GM11168 (cell line): Measurements from ENCODE around the gene BICC1.

Experiments used
- in situ Hi-C: fragments of 300-500 bp; cut with MboI; formaldehyde crosslinking; loops from one replicate; pipeline ENCODE4 v1.12.0; 2022; ENCODE audit warnings: low sequenced_read_pairs; ENCODE audit not compliant: unreplicated experiment

The BICC1 gene

DNA sequence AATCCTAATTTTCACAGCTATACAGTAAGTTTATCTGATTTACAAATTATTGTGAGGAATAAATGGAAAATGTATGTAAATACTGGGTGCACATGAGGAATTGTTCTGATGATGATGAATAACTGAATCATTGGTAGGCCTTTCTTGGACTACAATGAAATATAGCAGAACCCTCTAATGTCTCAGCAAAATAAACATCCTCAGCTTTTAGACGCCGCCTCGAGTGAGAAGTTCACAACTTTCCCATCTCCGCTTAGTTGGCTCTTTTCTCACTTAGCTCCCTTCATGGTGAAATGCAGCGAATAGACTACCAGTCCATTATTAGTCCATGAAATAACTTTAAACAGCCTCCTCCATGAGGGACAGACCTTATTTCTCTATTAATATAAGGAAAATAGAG is 182.3 kb downstream of the BICC1 start:
- in situ Hi-C loops: no loop called here

DNA sequence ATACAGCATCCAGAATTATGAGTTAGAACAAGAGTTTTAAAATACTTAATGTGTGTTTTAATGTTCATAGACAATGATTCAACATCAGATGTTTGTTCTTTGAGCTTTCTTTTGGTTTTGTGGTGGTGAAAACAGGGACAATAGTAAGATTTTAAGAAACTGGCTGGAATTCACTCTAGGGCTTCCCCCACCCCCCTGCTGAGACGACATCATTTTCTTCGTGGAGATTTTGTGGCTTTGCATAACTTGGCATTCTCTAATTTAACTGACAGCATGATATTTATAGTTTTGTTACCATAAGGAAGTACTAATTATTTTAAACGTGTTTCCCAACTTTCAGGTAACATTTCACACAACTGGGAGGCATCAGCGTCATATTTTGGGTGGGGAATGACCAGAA is 184.1 kb downstream of the BICC1 start:
- in situ Hi-C loops: no loop called here

- in situ Hi-C loops: no loop called here
Observed at GRCh38 chr10:58697691-58698090, 185.0 kb downstream of the BICC1 start.

DNA sequence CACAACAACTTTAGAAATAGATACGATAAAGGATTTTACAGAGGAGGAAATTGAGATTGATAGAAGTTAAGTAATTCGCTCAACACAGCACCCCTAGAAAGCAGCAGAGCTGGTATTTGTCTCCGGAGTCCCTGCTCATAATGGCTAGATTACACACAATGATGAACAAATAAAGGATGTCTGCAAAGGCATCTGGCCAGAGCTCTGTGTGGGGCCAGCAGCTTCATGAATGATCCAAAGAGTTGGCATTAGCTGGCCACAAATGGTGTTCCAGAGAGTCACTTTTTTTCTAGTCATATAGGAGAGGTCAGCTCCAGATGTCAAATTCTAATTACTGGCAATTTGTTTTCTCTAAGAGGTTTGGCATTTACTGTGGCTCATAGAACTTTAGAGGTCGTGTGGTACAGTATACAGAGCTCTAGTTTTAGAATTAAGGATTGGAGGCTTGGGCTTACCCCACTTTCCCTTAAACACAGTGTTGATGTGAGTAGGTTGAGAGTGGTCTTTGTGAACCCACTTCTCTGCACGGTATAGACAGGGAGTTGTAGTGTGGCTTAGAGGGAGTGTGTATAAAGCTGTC is 186.2 kb downstream of the BICC1 start:
- in situ Hi-C loops: no loop called here

DNA sequence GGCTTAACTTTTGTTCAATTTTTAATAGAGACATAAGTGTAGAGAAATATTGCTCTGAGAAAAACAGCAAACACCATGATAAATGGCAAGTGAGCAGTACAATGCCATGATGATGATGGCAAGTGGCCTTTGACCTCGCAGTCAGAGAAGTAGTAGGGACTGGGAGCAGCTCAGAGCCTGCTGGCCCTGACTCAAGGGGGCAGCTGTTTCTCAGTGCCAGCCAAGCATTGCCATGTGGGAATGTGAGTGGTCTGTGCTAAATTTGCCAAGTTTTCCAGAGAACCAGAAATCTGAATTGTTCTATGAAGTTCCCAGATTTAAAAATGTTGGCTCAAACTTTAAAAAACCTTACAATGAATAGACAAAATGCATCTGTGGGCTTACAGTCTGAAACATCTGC is 187.9 kb downstream of the BICC1 start:
- in situ Hi-C loops: no loop called here

- in situ Hi-C loops: no loop called here
Observed at GRCh38 chr10:58701405-58702135, 188.9 kb downstream of the BICC1 start.

DNA sequence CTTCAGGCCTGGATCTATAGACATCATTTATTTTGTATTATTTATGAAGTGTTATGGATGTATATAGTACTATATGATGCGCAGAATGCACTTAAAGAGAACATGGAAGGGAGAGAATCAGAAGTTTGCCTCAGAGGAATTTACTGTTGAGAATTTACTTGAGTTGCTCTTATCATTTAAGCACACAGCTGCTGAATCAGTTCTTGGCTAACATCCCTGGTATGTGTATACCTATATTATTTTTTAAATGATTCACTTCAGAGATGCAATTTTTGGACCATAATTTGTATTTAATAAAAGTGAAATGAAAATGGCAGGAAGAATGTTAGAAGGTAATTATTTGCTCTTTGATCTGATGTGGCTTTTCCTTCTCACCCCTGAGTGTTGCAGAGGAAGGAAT is 191.6 kb downstream of the BICC1 start:
- in situ Hi-C loops: no loop called here

- in situ Hi-C loops: no loop called here
Observed at GRCh38 chr10:58704671-58705141, 192.0 kb downstream of the BICC1 start.

GRCh38 chr10:58706836-58707235 is 194.2 kb downstream of the BICC1 start:
- in situ Hi-C loops: no loop called here

DNA sequence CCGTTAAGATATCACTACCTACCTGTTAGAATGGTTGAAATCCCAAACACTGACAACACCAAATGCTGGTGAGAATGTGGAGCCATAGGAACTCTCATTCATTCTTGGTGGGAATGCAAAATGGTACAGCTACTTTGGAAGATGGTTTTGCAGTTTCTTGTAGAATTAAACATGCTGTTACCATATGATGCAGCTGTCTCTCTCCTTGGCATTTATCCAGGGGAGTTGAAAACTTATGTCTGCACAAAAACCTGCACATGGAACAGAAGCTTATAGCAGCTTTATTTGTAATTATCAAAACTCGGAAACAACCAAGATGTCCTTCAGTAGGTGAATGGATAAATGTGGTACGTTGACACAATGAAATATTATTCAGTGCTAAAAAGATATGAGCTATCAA is 199.5 kb downstream of the BICC1 start:
- in situ Hi-C loops: no loop called here

- in situ Hi-C loops: no loop called here
Observed at GRCh38 chr10:58712982-58713381, 200.3 kb downstream of the BICC1 start.

- in situ Hi-C loops: no loop called here
Observed at GRCh38 chr10:58714409-58714808, 201.7 kb downstream of the BICC1 start.

GRCh38 chr10:58715061-58715460 is 202.4 kb downstream of the BICC1 start:
- in situ Hi-C loops: no loop called here

DNA sequence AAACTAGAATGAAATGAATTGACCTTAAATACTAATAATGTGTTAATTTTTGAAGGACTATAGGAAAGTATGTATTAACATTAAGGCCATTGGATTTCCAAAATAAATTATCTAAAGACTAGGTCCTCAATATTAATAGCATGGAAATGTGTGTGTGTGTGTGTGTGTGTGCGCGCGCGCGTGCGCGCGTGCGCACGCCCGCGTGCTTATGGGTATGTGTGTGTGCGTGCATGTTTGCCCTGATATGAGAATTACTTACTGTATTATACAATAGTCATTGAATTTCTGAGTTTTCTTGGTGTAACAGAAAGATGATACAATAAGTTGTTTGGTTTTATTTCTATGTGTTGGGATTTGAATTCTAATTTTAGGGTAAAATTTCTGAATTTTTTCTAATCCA is 205.9 kb downstream of the BICC1 start:
- in situ Hi-C loops: no loop called here

DNA sequence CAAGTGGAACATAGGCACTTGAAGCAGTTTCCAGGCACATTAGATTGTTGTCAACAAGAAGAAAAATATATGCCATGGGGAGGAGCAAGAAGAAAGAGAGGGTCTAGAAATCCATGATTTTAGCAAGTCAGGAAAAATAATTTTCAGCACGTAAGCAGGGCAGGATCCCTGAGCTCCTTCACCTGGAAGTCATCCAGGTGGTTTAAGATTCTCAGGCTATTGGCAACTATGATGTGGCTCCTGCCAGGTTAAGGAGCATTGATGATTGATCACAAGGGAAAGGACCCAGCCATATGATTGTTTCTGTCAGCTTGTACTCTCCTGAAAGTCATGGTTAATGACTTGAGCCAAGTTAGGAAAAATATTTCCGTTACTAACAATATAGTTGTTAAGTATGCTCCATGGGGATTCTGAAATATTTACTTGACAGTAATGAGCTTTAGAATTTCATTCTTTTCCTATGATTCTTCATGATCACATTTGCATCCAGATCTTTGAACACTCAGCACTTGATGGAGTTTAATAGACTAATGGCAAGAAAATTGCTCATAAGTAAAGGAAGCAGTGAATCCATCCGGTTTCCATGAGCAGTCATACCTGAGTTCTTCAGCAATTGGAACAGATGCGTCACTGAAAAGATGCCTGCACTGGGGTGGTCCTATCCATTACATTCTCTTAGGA is 209.1 kb downstream of the BICC1 start:
- in situ Hi-C loops: no loop called here

- in situ Hi-C loops: no loop called here
Observed at GRCh38 chr10:58723186-58723585, 210.5 kb downstream of the BICC1 start.

DNA sequence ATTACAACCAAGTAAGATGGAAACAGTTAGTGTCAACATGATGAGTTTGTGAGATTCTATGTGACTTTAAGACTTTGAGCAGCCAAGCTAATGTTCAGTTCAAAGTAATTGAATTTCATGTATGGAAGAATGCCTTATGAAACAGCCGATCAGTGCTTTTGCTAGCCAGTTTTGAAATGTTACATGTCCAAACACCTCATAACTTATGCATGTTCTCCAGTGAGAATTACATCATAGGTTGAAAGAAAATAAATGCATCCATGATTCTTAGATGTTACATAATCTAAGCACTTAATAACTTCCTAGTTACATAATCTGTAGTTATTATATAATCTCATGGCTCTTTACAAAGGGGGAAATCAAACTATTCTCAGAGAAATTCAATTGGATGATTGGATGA is 211.3 kb downstream of the BICC1 start:
- in situ Hi-C loops: no loop called here

DNA sequence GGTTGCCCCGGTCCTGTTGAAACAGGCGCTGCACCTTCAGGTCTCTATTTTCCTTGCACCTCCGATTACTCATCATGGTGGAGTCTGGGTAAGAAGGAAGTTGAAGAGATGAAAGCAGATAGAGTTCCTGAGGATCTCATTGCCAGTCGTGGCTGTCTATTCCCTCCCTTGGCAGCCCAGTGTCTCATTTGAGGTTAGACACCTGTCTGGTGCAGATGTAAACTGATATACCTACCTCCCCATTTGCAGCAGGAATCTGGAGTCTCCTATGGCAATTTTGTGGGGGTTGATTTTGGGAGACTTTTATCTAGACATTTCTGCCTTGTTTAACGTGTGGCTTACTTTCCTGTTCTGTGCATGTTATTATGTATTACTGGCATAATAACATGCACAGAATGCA is 212.1 kb downstream of the BICC1 start:
- in situ Hi-C loops: no loop called here

DNA sequence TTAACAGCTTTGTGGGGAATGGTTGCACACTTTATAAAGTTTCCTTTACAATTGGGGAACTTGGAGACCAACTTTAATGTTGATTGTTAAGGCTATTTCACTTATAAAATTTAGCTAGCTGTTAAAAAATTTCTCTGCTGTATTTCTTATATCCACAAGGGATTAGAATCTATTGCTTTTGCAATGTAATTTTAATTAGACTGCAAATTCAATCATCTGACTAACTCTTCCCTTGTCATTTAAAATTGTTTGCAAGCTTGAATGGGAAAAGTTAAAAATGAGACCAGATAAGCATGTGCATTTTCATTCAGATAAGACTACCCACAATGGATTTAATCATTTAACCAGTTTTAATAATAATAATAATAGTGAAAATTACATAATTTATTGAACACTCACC is 213.2 kb downstream of the BICC1 start:
- in situ Hi-C loops: no loop called here

GRCh38 chr10:58727633-58728032 is 215.0 kb downstream of the BICC1 start:
- in situ Hi-C loops: no loop called here

GRCh38 chr10:58731276-58731675 is 218.6 kb downstream of the BICC1 start:
- in situ Hi-C loops: no loop called here

DNA sequence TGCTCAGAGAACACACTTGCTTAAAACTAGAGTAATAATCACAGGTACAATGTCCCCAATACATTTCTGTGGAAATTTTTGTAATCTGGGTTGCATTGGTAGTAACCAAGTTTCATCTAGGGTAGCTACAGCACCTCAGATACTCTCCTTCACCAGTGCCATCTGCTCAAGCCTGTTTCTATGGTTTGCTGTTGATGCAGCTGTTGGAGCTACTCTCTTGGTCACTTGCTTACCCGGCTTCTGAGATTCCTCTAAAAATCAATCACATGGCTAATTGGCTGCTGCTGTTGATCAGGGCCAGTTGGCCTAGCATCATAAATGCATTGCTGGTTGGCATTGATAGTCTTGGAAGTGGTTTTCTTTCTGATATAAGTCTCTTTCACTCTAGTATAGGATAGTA is 220.8 kb downstream of the BICC1 start:
- in situ Hi-C loops: no loop called here
